DOHH2 (cell line): ENCODE results near the gene TTC39C.

Experiments used
- H3F3A ChIP-seq: fragments of 200-600 bp; sonication (generic), shearing (Covaris generic); 2 replicates; pipeline ENCODE4 v1.6.0; 2016; ENCODE audit warnings: antibody characterized with exemption, mild to moderate bottlenecking; ENCODE audit not compliant: control insufficient read depth, insufficient read depth
- H3K27ac ChIP-seq: fragments of 200-600 bp; sonication (generic); 2 replicates; pipeline ENCODE4 v1.5.1; 2014; ENCODE audit warnings: low read depth, mild to moderate bottlenecking, low read length, moderate library complexity
- H3K27me3 ChIP-seq: fragments of 200-600 bp; sonication (generic); 2 replicates; pipeline ENCODE4 v1.6.1; 2014; ENCODE audit warnings: mild to moderate bottlenecking, low read length, mixed read lengths; ENCODE audit not compliant: control insufficient read depth
- H3K36me3 ChIP-seq: fragments of 200-600 bp; sonication (generic); 2 replicates; pipeline ENCODE4 v1.6.1; 2014; ENCODE audit warnings: mild to moderate bottlenecking, low read length, moderate library complexity, mixed read lengths; ENCODE audit not compliant: control insufficient read depth
- H3K4me1 ChIP-seq: fragments of 200-600 bp; sonication (generic); 2 replicates; pipeline ENCODE4 v1.6.1; 2014; ENCODE audit warnings: mild to moderate bottlenecking, low read length, mixed read lengths; ENCODE audit not compliant: control insufficient read depth
- H3K4me2 ChIP-seq: fragments of 200-600 bp; sonication (generic); 2 replicates; pipeline ENCODE4 v1.6.0; 2014; ENCODE audit warnings: mild to moderate bottlenecking, low read length, moderate library complexity
- H3K4me3 ChIP-seq: fragments of 200-600 bp; sonication (generic); 2 replicates; pipeline ENCODE4 v1.5.1; 2014; ENCODE audit warnings: mild to moderate bottlenecking, low read length, mixed read lengths
- H3K79me2 ChIP-seq: fragments of 200-600 bp; sonication (generic); 2 replicates; pipeline ENCODE4 v1.6.1; 2014; ENCODE audit warnings: mild to moderate bottlenecking, low read length, mixed read lengths; ENCODE audit not compliant: control insufficient read depth
- H3K9me2 ChIP-seq: fragments of 200-600 bp; sonication (generic); replicated peaks from 2 replicates; pipeline ENCODE4 v1.6.1; 2014; ENCODE audit warnings: mild to moderate bottlenecking, low read length, mixed read lengths; ENCODE audit not compliant: control insufficient read depth
- H3K9me3 ChIP-seq: fragments of 200-600 bp; sonication (generic); 2 replicates; pipeline ENCODE4 v1.6.1; 2014; ENCODE audit warnings: antibody characterized with exemption, low read length, mixed read lengths; ENCODE audit not compliant: control insufficient read depth, insufficient read depth
- H4K20me1 ChIP-seq: fragments of 200-600 bp; sonication (generic); 2 replicates; pipeline ENCODE4 v1.6.0; 2014; ENCODE audit warnings: low read depth, mild to moderate bottlenecking, antibody characterized with exemption, low read length, moderate library complexity; ENCODE audit not compliant: control insufficient read depth, insufficient read depth
- EZH2phosphoT487 ChIP-seq: fragments of 200-600 bp; sonication (generic); IDR thresholded peaks from 2 replicates; pipeline ENCODE4 v1.6.1; 2017; ENCODE audit warnings: borderline replicate concordance, mild to moderate bottlenecking, antibody characterized with exemption, low read length, moderate library complexity, mixed read lengths
- TF ChIP-seq, protein P1 (sequence below): fragments of 200-600 bp; sonication (generic); IDR thresholded peaks from one replicate; pipeline ENCODE4 v1.5.1; 2014; ENCODE audit warnings: antibody characterized with exemption, mild to moderate bottlenecking, low read depth, low read length; ENCODE audit not compliant: poor library complexity, severe bottlenecking

Gene TTC39C

DNA sequence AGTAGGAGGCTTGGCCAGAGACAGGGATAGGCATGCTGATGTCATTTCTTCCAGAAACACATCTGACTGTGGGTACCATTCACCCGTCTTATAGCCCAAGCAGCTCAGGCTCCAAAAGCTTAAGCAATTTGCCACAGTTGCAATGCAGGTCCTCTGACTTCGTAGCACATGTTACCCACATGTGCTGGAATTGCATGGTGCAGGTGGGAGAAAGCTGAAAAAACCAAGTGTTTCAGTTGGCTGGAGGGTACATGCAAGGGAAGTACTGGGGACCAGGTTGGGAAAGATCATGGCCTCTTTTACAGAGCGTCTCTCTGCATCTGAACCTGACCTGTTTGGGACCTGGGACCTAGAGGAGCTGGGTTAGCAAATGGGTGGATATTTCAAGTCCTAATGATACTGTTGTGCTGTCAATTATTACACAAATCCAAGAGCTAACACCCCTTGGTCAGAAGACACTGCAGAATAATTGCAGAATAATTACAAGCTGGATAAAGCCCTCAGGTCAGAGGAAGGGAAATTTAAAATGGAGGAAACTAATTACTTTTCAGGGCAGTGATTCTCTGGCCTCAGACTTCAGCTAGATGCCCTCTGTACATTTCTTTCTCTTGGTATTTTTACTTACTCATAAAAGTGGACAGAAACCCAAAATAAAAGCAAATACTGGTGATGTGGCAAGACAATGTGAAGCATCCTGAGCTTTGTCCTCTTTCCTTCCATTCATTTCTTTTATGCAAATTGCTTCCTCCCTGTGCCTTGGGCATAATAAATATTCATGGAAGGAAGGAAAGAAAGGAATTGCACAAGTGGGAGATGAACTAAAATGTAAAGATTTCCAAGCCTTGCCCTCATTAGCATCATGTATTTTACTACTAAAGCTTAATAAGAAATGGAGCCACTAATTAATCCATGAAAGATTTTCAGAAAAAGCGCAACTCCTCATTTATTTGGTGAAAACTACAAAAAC lies 45.6 kb upstream of the TTC39C start:
- H3F3A ChIP-seq, result no peaks in the 10 kb centered on the region
- H3K4me1 ChIP-seq, result peaks cover 22% of the 10 kb centered on the region
- H3K27me3 ChIP-seq, result no peaks in the 10 kb centered on the region
- H3K36me3 ChIP-seq, result no peaks in the 10 kb centered on the region
- no peak overlapping the region for H3K27ac ChIP-seq
- no peak for TF ChIP-seq EZH2phosphoT487
- TF ChIP-seq, protein P1, sequence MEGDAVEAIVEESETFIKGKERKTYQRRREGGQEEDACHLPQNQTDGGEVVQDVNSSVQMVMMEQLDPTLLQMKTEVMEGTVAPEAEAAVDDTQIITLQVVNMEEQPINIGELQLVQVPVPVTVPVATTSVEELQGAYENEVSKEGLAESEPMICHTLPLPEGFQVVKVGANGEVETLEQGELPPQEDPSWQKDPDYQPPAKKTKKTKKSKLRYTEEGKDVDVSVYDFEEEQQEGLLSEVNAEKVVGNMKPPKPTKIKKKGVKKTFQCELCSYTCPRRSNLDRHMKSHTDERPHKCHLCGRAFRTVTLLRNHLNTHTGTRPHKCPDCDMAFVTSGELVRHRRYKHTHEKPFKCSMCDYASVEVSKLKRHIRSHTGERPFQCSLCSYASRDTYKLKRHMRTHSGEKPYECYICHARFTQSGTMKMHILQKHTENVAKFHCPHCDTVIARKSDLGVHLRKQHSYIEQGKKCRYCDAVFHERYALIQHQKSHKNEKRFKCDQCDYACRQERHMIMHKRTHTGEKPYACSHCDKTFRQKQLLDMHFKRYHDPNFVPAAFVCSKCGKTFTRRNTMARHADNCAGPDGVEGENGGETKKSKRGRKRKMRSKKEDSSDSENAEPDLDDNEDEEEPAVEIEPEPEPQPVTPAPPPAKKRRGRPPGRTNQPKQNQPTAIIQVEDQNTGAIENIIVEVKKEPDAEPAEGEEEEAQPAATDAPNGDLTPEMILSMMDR, result no peak
- H3K9me3 ChIP-seq, result no peaks in the 10 kb centered on the region
- H4K20me1 ChIP-seq, result no peaks in the 10 kb centered on the region
- H3K4me3 ChIP-seq, result no peak overlapping the region
- no peaks in the 10 kb centered on the region for H3K9me2 ChIP-seq
- H3K79me2 ChIP-seq, result no peaks in the 10 kb centered on the region
- H3K4me2 ChIP-seq, result no peak overlapping the region

DNA sequence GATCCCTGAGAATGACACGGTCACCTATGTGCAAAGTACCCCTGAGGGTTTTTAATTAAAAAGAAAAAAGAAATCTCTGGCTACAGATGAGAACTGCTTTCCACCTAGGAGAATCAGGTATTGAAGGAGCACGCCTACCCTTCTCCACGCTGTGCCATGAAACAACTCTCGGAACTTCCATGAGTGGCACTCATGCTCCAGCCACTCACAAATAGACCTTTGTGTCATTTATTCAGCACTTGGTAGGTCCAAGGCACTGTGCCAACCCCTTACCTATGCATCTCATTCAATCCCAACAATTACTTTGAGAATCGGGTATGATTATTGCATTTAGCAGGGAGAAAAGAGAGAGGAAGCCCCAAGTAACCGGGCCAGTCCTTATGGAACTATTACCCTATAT lies 44.9 kb upstream of the TTC39C start:
- TF ChIP-seq, protein P1, result no peak
- TF ChIP-seq EZH2phosphoT487, result no peak
- Histone ChIP-seq H3K27ac (no peak overlapping the region), H3K79me2 (no peaks in the 10 kb centered on the region), H3K4me1 (peaks cover 22% of the 10 kb centered on the region), H3K27me3 (no peaks in the 10 kb centered on the region), H3F3A (no peaks in the 10 kb centered on the region), H4K20me1 (no peaks in the 10 kb centered on the region), H3K9me3 (no peaks in the 10 kb centered on the region), H3K4me2 (no peak overlapping the region), H3K36me3 (no peaks in the 10 kb centered on the region), H3K4me3 (no peak overlapping the region), H3K9me2 (no peaks in the 10 kb centered on the region)

DNA sequence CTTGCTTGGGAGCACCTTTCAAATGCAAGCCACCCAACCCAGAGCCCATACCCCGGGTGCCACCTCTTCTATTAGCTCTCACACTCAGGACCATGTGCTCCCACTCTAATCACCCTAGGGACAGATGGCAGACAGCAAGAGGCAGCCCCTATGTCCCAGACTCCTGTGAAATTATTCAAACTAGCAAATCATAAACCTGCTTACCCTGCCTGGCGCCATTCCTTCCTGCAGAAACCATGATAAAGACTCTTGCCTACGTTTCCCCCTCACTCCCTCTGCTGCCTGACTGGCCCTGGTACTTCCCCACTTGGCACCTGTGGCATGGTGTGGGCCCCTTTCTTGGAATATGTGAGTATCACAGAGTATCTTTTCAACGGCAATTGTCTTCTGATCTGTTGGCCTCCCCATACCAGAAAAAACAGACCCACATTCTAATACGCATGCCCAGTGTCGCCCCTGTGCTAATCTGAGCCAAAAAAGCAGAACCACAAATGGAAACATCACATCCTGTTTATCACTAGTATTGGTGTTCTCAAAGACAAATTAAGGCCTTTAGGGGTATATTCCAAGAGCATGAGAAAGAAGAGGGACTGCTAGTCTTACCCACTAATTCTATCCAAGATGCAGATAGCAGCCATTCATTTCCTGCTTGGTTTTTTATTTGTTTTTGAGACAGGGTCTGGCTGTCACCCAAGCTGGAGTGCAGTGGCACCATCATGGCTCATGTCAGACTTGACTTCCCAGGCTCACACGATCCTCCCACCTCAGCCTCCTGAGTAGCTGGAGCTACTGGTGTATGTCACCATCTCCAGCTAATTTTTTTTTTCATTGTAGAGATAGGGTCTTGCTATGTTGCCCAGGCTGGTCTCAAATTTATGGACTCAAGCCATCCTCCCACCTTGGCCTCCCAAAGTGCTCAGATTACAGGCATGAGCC lies 44.1 kb upstream of the TTC39C start:
- no peaks in the 10 kb centered on the region for H3K9me2 ChIP-seq

More for the DNA sequence above, 44.1 kb upstream of the TTC39C start:
- peak overlapping the region; percentile 39 for H3K4me2 ChIP-seq
- no peaks in the 10 kb centered on the region for H3K27me3 ChIP-seq
- H3F3A ChIP-seq, result no peaks in the 10 kb centered on the region
- H3K4me1 ChIP-seq, result peaks cover 22% of the 10 kb centered on the region
- H3K79me2 ChIP-seq, result no peaks in the 10 kb centered on the region
- H4K20me1 ChIP-seq, result no peaks in the 10 kb centered on the region
- no peak overlapping the region for H3K27ac ChIP-seq
- TF ChIP-seq EZH2phosphoT487, result no peak
- TF ChIP-seq, protein P1, result no peak
- no peaks in the 10 kb centered on the region for H3K9me3 ChIP-seq
- H3K4me3 ChIP-seq, result peak overlapping the region; percentile 23; the same call in 1 of the 2 replicates
- no peaks in the 10 kb centered on the region for H3K36me3 ChIP-seq
